Measurements from ENCODE around the gene TUBGCP2.
"Not testable (repeated sequence)": the region's sequence is repeated elsewhere in the genome, so short reads cannot be mapped to it uniquely, and the experiment has no call there.

TUBGCP2 gene

GRCh38 chr10:133327651-133328357, 19.1 kb upstream of the TUBGCP2 start:
- TF ChIP-seq CTCF (IDR thresholded peaks at IDR 0.05; ENCODE audit: control insufficient read depth, extremely low read depth, insufficient read depth) = no peak
- no peak overlapping the region for H3K4me3 ChIP-seq (ENCODE audit: low read depth, low read length)
- DNase-seq (ENCODE audit: low read depth) = no peak

GRCh38 chr10:133326745-133327650, 18.3 kb upstream of the TUBGCP2 start:
- no peak overlapping the region for H3K4me3 ChIP-seq (ENCODE audit: low read depth, low read length)
- no peak for DNase-seq (ENCODE audit: low read depth)
- TF ChIP-seq CTCF (IDR thresholded peaks at IDR 0.05; ENCODE audit: control insufficient read depth, extremely low read depth, insufficient read depth) = no peak

GRCh38 chr10:133326223-133326551, 17.5 kb upstream of the TUBGCP2 start:
- TF ChIP-seq CTCF (IDR thresholded peaks at IDR 0.05; ENCODE audit: control insufficient read depth, extremely low read depth, insufficient read depth) = no peak
- H3K4me3 ChIP-seq (ENCODE audit: low read depth, low read length) = no peak overlapping the region
- DNase-seq (ENCODE audit: low read depth) = no peak

GRCh38 chr10:133325440-133326222, 17.0 kb upstream of the TUBGCP2 start:
- DNase-seq (ENCODE audit: low read depth) = no peak
- no peak for TF ChIP-seq CTCF (IDR thresholded peaks at IDR 0.05; ENCODE audit: control insufficient read depth, extremely low read depth, insufficient read depth)
- H3K4me3 ChIP-seq (ENCODE audit: low read depth, low read length) = peak overlapping the region; percentile 23; the same call in 1 of the 2 replicates

- DNase-seq (ENCODE audit: low read depth) = no peak
- TF ChIP-seq CTCF (IDR thresholded peaks at IDR 0.05; ENCODE audit: control insufficient read depth, extremely low read depth, insufficient read depth) = no peak
- H3K4me3 ChIP-seq (ENCODE audit: low read depth, low read length) = peak overlapping the region; percentile 23; the same call in 1 of the 2 replicates
Observed at GRCh38 chr10:133324857-133325260, 16.2 kb upstream of the TUBGCP2 start.

- TF ChIP-seq CTCF (IDR thresholded peaks at IDR 0.05; ENCODE audit: control insufficient read depth, extremely low read depth, insufficient read depth) = no peak
- H3K4me3 ChIP-seq (ENCODE audit: low read depth, low read length) = no peak overlapping the region
- no peak for DNase-seq (ENCODE audit: low read depth)
Observed at GRCh38 chr10:133324198-133324792, 15.6 kb upstream of the TUBGCP2 start.

- DNase-seq (ENCODE audit: low read depth); H3K4me3 ChIP-seq (ENCODE audit: low read depth, low read length): not testable (repeated sequence)
Observed at GRCh38 chr10:133322064-133322709, 13.5 kb upstream of the TUBGCP2 start.

- not testable (repeated sequence) for H3K4me3 ChIP-seq (ENCODE audit: low read depth, low read length); DNase-seq (ENCODE audit: low read depth)
Observed at GRCh38 chr10:133320852-133321422, 12.3 kb upstream of the TUBGCP2 start.
